ENCODE measurements around the gene EXD3.

The EXD3 gene

DNA sequence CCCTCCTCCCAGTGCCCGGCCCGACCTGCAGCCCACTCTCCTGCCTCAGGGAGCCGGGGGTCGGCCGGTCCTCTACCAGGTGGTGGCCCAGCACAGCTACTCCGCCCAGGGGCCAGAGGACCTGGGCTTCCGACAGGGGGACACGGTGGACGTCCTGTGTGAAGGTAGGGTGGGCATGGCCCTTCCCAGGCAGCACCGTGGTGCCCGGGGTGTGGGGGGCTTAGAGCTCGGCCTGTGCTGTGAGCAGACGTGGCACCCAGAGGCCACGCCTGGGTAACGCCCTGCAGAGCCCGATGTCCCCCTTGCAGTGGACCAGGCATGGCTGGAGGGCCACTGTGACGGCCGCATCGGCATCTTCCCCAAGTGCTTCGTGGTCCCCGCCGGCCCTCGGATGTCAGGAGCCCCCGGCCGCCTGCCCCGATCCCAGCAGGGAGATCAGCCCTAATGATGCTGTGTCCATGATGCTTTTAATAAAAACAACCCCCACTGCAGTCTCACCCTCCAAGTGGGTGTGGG, 11.0 kb upstream of the EXD3 start:
- no peak for DNase-seq

DNA sequence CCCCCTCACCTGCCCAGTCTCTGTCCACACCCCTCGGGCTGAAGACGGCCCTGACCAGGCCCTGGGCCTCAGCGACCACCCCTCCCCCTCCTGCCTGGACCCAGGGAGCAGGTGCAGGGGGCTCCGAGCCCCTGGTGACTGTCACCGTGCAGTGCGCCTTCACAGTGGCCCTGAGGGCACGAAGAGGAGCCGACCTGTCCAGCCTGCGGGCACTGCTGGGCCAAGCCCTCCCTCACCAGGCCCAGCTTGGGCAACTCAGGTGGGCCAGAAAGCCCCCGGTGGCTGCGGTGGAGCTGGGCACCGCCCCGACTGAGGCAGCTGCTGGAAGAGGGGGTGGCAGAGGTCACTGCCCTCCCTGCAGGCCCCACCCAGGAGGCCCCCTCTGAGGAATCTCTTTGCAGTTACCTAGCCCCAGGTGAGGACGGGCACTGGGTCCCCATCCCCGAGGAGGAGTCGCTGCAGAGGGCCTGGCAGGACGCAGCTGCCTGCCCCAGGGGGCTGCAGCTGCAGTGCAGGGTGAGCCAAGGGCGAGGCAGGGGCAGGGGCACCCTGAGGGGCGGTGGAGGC, 10.5 kb upstream of the EXD3 start:
- DNase-seq: no peak

GRCh38 chr9:137432687-137433348, 9.9 kb upstream of the EXD3 start:
- no peak for DNase-seq

GRCh38 chr9:137431416-137431931, 8.5 kb upstream of the EXD3 start:
- no peak for DNase-seq

DNA sequence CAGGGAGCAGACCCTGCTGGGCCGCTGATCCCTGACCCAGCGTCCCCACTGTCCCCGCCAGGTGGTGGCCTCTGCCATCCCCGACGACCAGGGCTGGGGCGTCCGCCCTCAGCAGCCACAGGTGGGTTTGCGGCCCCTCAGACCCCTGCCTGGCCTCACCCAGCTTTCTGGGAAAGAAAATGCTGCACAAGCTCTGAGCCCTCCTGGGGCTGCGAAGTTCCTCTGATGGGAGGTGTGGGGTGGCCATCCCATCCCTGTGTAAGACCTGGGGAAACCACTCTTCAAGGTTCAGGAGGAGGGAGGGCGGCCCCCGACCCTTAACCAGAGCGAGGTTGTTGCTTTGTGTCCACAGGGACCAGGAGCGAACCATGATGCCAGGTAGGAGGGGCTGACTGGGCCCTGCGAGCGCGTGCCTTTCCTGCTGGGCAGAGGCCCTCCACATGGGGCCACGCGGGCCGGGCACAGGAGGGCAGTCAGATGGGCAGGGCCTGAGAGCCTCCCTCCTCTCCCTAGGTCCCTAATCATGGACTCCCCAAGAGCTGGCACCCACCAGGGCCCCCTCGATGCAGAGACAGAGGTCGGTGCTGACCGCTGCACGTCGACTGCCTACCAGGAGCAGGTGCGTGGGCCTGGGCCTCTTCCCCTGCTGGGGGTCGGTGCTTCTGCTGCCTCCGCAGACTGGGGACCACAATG, 7.9 kb upstream of the EXD3 start:
- no peak for DNase-seq

DNA sequence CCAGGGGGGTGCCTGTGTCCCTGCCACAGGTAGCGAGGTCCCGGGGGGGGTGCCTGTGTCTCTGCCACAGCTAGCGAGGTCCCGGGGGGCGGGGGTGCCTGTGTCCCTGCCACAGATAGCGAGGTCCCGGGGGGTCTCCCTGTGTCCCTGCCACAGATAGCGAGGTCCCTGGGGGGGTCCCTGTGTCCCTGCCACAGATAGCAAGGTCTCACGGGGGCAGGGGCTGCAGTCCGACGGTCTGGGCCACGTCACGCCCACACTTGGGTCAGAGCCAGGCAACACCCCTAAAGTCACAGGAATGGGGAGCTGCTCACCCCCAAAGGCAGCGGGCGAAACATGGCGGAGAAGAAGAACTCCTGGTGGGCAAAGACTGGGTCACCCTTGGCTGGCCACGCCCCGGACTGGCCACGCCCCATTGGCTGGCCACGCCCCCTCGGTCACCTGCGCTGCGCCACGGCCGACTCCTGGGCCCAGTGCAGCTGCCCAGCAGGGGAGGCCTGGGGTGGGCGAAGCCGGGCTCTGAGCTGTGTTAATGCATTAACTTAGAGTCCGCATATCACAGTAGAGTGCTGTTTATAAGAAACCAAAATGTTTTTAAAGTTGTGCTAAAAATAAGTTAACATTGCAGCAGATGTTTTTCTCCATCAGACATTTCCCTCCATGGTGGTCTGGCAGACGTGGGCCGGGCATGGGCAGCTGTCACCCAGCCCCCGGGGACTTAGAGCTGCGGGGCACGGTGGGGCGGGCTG, 7.2 kb upstream of the EXD3 start:
- no peak for DNase-seq

- DNase-seq: no peak
These were observed 6.6 kb upstream of the EXD3 start for GRCh38 chr9:137429546-137429890.

- DNase-seq: no peak
These were observed 6.0 kb upstream of the EXD3 start for GRCh38 chr9:137428841-137429545.

GRCh38 chr9:137428311-137428630, 5.3 kb upstream of the EXD3 start:
- no peak for DNase-seq

DNA sequence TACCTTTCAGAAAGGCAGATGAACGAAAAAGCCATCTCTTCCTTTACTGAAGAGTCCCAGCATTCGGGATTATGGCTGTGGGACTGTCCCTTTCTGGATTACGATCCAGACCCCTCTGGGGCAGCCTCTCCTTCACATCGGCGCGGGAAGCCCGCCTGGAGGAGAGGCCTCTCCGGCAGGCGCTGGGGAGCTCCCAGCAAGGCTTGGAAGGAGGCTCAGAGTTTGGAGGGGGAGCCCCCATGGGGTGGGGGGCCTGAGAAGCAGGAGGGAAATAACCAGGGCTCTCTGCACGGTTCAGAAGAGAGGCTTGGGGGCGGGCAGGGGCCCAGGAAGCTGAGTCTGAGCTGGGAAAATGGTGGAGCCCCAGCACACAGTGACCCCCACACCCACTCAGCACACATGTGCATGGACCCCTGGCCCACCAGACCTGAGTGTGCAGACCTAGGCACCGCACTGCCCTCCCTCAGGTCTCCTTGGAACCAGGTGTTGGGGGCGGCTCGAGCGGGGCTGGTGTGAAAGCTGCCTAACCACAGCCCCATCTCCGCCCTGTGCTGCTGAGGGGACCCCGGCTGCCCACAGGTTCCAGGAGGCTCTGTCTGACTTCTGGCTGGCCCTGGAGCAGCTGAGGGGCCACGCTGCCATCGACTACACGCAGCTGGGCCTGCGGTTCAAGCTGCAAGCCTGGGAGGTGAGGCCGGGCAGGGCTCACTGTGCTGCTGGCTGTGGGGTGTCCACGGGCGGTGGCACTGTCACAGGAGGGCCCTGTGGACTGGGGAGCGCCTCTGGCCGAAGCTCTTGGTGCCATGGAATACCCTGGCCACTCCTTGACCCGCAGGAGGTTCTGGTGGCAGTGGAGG, 4.7 kb upstream of the EXD3 start:
- DNase-seq: no peak

- no peak for DNase-seq
These were observed 3.2 kb upstream of the EXD3 start for GRCh38 chr9:137426018-137426681.

DNA sequence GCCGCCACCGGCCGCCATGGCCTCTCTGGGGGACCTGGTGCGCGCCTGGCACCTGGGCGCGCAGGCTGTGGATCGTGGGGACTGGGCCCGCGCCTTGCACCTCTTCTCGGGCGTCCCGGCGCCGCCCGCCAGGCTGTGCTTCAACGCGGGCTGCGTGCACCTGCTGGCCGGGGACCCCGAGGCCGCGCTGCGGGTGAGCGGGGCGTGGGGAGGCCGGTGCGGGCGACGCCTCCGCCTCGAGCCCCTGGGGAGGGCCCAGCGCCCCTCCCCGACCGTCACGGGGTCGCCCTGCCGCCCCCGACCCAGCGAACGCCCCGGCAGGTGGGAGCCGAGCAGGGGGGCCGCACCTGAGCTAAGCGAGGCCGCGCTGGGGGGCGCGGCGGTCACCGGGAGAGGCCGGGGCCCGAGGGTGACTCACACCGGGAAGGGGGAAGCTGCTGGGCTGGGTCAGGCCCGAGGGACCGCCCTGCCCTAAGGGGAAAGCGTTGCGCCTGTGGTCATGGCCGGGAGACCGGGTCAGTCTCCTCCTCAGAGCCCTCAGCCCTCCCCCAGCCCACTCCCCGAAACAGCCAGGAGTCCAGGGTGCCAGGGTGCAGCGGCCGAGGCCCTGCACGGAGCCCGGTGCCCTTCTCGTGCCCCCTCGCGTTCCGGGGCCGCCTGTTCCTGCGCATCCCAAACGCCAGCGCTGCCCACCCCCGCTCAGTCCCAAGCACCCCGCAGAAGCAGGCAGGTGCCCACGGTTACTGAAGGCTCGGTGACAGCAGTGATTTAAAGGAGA, 741 bp upstream of the EXD3 start:
- peak in 1 of 56 donors; percentile 17 for DNase-seq

- DNase-seq: no peak
These were observed 941 bp downstream of the EXD3 start for GRCh38 chr9:137421838-137422603.

- DNase-seq: no peak
These were observed 5.6 kb downstream of the EXD3 start for GRCh38 chr9:137417161-137418021.

GRCh38 chr9:137416563-137417151, 6.3 kb downstream of the EXD3 start:
- DNase-seq: no peak

DNA sequence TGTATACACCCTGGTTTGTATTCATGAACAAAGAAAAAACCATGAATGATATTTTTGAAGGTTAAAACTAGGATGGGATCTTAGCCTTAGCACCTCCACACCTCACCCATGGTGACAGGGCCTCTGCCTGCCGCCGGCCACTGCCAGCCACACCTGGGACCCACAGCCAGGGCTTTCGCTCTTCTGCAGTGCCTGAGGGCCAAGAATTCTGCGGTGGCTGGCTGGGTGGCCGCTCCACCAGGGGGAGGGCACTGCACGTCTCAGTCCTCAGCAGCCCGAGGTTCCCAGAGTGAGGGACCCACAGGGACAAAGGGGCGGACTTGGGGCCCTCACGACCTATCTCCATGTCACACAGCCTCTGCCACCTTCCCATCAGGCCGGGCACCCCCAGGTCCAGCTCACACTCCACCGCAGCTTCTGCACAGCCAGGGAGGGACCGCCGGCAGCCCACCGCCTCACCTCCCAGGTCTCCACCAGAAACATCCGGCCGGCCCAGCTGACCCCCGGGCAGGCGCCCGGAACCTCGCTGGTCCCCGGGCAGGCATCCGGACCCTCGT, 6.9 kb downstream of the EXD3 start:
- DNase-seq: no peak

All from nucleus accumbens (tissue), 56 donors.